Measurements from ENCODE around the gene TRIM27.

The TRIM27 gene

DNA sequence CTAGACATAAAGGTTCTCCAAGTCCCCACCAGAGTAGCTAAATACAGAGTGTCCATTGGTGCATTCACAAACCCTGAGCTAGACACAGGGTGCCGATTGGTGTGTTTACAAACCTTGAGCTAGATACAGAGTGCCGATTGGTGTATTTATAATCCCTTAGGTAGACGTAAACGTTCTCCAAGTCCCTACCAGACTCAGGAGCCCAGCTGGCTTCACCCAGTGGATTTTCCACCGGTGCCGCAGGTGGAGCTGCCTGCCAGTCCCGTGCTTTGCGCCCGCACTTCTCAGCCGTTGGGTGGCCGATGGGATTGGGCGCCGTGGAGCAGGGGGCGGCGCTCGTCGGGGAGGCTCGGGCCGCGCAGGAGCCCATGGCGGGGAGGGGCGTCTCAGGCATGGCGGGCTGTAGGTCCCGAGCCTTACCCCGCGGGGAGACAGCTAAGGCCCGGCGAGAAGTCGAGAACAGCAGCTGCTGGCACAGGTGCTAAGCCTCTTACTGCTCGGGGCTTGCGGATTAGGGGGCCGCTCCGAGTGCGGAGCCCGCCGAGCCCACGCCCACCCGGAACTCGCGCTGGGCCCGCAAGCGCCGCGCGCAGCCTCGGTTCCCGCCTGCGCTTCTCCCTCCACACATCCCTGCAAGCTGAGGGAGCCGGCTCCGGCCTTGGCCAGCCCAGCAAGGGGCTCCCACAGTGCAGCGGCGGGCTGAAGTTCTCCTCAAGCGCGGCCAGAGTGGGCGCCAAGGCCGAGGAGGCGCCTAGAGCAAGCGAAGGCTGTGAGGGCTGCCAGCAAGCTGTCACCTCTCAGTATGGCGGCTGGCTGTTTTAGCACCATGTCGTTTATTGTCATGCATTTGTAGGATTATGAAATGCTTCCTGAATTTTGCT lies 57.3 kb downstream of the TRIM27 start:
- in situ Hi-C loops (cut with MboI; ENCODE audit: low sequenced_read_pairs), result loop anchor here (10.0 to 25.0 kb wide), 2 partner anchors 118 to 1704 kb away; no protein-coding TSS in a partner anchor

DNA sequence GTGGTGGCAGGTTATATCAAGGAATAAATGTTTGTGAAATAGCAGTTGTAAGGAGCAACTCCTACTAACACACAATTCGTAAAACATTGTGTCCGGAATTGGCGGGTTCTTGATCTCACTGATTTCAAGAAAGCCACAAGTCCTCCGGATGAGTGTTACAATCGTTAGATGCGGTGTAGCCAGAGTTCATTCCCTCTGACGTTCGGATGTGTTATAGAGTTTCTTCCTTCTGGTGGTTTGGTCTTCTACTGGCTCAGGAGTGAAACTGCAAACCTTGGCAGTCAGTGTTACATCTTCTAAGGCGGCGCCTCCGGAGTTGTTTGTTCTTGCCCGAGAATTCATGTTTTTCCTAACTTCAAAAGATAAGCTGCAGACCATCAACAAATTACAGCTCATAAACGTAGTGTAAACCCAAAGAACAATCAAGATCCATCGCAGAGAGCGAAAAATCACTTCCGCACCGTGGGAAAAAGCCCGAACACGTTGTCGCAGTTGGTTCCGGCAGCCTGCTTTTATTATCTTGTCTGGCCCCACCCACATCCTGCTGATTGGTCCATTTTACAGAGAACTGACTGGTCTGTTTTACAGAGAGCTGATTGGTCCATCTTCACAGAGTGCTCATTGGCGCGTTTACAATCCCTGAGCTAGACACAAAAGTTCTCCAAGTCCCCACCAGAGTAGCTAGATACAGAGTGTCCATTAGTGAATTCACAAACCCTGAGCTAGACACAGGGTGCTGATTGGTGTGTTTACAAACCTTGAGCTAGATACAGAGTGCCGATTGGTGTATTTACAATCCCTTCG lies 58.2 kb downstream of the TRIM27 start:
- in situ Hi-C loops (cut with MboI; ENCODE audit: low sequenced_read_pairs), result loop anchor here (10.0 to 25.0 kb wide), 2 partner anchors 119 to 1703 kb away; no protein-coding TSS in a partner anchor

DNA sequence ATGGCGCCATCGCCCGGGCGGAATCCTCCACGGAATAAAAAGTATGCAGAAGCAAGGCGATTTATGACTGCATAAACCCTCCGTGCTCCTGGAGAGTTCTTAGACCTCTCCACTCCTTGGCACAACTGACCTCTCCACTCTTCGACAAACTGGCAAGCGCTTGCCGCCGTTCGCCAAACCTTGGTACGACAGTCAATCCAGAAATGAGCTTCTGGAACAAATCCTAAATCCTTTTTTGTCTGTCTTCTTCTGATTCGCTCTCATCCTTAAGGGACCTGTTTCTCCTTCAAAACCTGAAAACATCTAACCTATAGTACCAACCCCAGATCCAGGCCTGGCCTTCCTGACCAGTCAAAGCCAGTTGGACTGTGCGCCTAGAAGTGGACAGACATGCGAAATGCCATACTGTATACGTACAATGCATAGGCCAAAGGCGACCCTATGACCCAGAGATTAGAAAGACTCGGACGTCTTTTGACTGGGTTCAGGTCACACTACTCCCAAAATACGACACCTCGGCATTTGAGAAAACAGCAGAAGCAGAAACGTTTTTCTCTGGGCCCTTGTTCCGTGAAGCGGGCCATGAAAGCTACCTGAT lies 59.4 kb downstream of the TRIM27 start:
- in situ Hi-C loops (cut with MboI; ENCODE audit: low sequenced_read_pairs), result loop anchor here (10.0 to 25.0 kb wide), 2 partner anchors 120 to 1702 kb away; no protein-coding TSS in a partner anchor

DNA sequence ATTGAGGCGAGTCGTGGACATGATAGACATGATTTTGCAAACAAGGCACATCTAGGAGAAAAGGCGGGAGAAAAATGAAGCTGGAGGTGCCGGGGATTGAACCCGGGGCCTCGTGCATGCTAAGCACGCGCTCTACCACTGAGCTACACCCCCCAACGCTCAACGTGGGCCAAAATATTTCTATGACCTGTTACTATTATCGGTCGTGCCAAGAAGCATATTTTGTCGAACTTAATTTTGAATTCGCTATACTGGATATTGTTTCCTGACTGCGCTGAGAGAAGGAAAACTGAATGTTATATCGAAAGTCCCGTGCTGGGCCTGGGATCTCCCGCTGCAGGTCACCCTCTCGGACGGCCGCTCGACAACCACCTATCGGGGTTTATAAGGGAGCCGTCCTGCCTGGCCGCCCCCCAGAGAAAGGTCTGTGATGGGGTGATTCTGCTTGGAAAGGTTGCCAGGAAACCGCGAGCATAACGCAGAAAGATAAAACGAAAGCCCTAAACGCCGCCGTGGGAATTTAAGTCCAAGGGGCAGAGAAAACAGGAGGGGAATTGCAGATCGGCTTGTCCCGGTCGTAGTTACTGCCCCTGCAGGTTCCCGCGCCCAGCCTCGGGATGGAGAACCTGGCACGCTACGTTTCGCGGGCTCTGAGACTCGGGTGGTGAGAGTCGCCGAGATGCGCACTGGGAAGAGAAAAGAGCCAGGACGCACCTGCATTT lies 60.0 kb downstream of the TRIM27 start:
- in situ Hi-C loops (cut with MboI; ENCODE audit: low sequenced_read_pairs), result loop anchor here (10.0 to 25.0 kb wide), 2 partner anchors 121 to 1701 kb away; no protein-coding TSS in a partner anchor

DNA sequence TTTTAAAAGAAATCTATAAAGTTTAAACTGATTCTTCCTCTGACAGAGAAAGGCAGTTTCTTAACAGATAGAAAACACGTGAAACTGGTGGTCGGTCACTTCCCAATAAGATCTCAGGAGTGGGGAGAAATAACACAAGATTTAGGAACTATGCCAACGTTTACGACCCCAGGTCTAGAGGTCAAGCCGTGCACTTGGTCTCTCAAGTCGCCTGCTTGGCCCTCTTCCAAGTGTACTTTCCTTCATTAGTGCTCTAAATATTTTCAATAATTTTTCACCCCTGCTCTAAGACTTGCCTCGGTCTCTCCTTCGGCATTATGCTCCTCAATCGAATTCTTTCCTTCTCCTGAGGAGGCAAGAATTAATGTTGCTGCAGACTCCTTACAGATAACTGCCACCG lies 61.7 kb downstream of the TRIM27 start:
- in situ Hi-C loops (cut with MboI; ENCODE audit: low sequenced_read_pairs), result loop anchor here (10.0 to 25.0 kb wide), 2 partner anchors 123 to 1700 kb away; no protein-coding TSS in a partner anchor

DNA sequence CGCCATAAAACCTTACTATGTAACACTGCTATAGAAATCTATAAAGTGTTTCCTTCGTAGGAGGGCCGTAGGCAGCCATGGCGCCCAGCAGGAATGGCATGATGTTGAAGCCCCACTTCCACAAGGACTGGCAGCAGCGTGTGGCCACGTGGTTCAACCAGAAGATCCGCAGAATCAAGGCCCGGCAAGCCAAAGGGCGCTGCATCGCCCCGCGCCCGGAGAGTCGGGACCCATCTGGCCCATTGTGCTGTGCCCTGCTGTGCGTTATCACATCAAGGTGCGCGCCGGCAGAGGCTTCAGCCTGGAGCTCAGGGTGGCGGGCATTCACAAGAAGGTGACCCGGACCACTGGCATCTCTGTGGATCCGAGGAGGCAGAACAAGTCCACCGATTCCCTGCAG lies 62.4 kb downstream of the TRIM27 start:
- in situ Hi-C loops (cut with MboI; ENCODE audit: low sequenced_read_pairs), result loop anchor here (10.0 to 25.0 kb wide), 2 partner anchors 123 to 1699 kb away; no protein-coding TSS in a partner anchor

DNA sequence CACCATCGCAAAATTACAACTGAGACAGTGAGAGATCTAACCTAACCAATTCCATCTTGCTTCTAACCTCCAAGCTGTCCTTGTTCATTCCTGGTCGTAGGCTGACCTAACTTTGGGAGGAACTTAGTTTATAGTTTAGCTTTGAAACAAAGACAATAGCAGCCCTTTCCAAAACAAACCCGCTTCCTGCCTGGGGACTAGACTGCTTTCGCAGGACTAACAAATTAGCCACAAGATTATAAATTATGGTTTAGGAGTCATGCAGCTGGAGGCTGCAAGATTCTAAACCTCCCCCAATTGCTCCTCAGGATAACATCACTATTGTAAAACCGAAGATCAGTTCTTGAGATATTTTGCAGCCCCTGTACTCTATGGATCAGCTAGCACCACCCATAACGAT lies 63.2 kb downstream of the TRIM27 start:
- in situ Hi-C loops (cut with MboI; ENCODE audit: low sequenced_read_pairs), result loop anchor here (10.0 to 25.0 kb wide), 2 partner anchors 124 to 1698 kb away; no protein-coding TSS in a partner anchor

DNA sequence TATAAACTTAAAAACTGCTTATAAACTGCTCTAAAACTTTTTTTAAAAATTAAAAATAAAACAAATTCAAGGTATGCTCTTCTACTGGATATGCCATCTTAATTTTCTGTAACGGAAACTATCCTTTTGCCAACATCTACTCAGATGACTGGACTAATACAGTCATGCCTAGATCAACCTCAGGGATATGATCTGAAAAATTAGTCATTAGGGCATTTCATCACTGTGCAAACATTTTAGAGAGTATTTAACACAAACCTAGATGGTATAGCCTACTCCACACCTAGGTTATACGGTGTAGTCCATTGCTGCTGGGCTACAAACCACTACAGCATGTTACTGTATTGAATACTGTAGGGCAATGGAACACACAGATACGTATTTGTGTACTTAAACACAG lies 64.8 kb downstream of the TRIM27 start:
- in situ Hi-C loops (cut with MboI; ENCODE audit: low sequenced_read_pairs), result loop anchor here (25.0 kb wide), 1 partner anchor 1697 kb away; no protein-coding TSS in a partner anchor

DNA sequence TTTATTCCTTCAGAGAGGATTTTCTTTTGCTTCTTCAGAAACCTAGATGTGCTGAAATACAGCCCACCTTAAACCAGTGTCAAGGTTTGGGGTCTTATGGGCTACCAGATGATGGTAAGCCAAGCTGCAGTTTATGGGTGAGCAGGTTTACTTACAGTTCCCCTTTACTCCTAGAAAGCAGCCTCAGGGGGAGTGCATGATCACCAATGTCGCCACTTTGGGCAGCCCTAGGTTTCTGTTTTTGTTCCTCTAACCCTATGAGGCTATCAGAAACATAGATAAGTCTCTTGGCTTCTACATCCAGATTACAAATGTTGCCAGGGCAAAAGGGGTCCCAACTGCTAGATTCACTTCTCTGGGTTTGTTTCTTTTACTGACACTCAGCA lies 67.2 kb downstream of the TRIM27 start:
- in situ Hi-C loops (cut with MboI; ENCODE audit: low sequenced_read_pairs), result loop anchor here (25.0 kb wide), 1 partner anchor 1694 kb away; no protein-coding TSS in a partner anchor

DNA sequence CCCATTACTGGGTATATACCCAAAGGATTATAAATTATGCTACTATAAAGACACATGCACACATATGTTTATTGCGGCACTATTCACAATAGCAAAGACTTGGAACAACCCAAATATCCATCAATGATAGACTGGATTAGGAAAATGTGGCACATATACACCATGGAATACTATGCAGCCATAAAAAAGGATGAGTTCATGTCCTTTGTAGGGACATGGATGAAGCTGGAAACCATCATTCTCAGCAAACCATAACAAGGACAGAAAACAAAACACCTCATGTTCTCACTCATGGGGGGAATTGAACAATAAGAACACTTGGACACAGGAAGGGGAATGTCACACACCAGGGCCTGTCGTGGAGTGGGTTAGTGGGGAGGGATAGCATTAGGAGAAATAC lies 69.4 kb downstream of the TRIM27 start:
- in situ Hi-C loops (cut with MboI; ENCODE audit: low sequenced_read_pairs), result loop anchor here (25.0 kb wide), 1 partner anchor 1692 kb away; no protein-coding TSS in a partner anchor
